K562 (cell line): Measurements from ENCODE around the gene NOCT. TPM values are rescaled to one million over a fixed set of nuclear protein-coding genes. Genes with fewer than 3 reads are reported as not detected.
A peak's percentile ranks its signal among the peaks of the same experiment; 100 is the strongest.

ENCODE experiments used
- AFF1 ChIP-seq, 2 experiments: fragments of 450-650 bp; IDR thresholded peaks; 2 replicates each; pipeline ENCODE4 v1.6.1; 2018; ENCODE audit warnings: mild to moderate bottlenecking in 2 of 2, low read depth in 1 of 2; ENCODE audit not compliant: partially characterized antibody in 2 of 2
- CCNT2 ChIP-seq: IDR thresholded peaks from 2 replicates; pipeline ENCODE4 v1.6.1; 2011; ENCODE audit warnings: borderline replicate concordance, low read depth, mild to moderate bottlenecking, moderate library complexity, mixed read lengths, low read length; ENCODE audit not compliant: insufficient read length; ENCODE audit errors: extremely low read depth
- E2F3 ChIP-seq: fragments of 250-450 bp; sonication (Bioruptor Pico); IDR thresholded peaks from 2 replicates; pipeline ENCODE4 v1.4.0; 2020; ENCODE audit warnings: mild to moderate bottlenecking
- GTF3C2 ChIP-seq: IDR thresholded peaks from 3 replicates; pipeline ENCODE4 v1.6.1; 2011; ENCODE audit warnings: borderline replicate concordance, mild to moderate bottlenecking, moderate library complexity; ENCODE audit not compliant: insufficient read length; ENCODE audit errors: extremely low read depth
- HEY1 ChIP-seq: fragments of 250-450 bp; sonication (Bioruptor Pico); IDR thresholded peaks from 2 replicates; pipeline ENCODE4 v1.5.0; 2020; ENCODE audit warnings: mild to moderate bottlenecking, moderate library complexity, borderline replicate concordance
- KAT2B ChIP-seq: IDR thresholded peaks from one replicate; pipeline ENCODE4 v1.6.1; 2012; ENCODE audit warnings: low read depth, mild to moderate bottlenecking, control low read depth, inconsistent platforms, low read length, moderate library complexity
- NRF1 ChIP-seq, 2 experiments: fragments of 450-650 bp; IDR thresholded peaks in 1 of 2; conservative IDR thresholded peaks in 1 of 2; 2 replicates each; pipeline ENCODE4 v1.6.1; 2014; ENCODE audit warnings: mild to moderate bottlenecking in 2 of 2
- PCBP1 ChIP-seq: fragments of 200-400 bp; formaldehyde crosslinking; IDR thresholded peaks from 2 replicates; pipeline ENCODE4 v1.6.1; 2018; ENCODE audit warnings: mild to moderate bottlenecking, low read depth, low read length; ENCODE audit not compliant: poor library complexity, severe bottlenecking
- SRF ChIP-seq, 2 experiments: fragments of 250-450, 450-650 bp in 1 of 2; sonication (Bioruptor Pico) in 1 of 2; sonication (generic) in 1 of 2; formaldehyde crosslinking; IDR thresholded peaks; 2 replicates each; pipeline versions ENCODE4 v1.5.0 to v1.5.1; 2020 to 2022; ENCODE audit warnings: mild to moderate bottlenecking in 1 of 2, missing genetic modification reagents in 1 of 2
- TFE3 ChIP-seq: fragments of 450-650 bp; formaldehyde crosslinking; IDR thresholded peaks from 2 replicates; pipeline ENCODE4 v1.4.0; 2020; ENCODE audit warnings: mild to moderate bottlenecking, mixed read lengths
- THRAP3 ChIP-seq: fragments of 450-650 bp; IDR thresholded peaks from 2 replicates; pipeline ENCODE4 v1.6.1; 2016; ENCODE audit warnings: mild to moderate bottlenecking, inconsistent platforms, borderline replicate concordance
- ZC3H4 ChIP-seq: sonication (generic); formaldehyde crosslinking; IDR thresholded peaks from 2 replicates; pipeline ENCODE4 v1.9.0; 2021; ENCODE audit warnings: missing genetic modification reagents, borderline replicate concordance
- ZKSCAN3 ChIP-seq: fragments of 250-450 bp; sonication (Bioruptor Pico); IDR thresholded peaks from 2 replicates; pipeline ENCODE4 v1.4.0; 2020
- polyA plus RNA-seq, 8 experiments: library from polyadenylated mRNA; depleted of rRNA in 4 of 8; stranded (reverse) in 5 of 8; unstranded in 3 of 8; fragments of >200 nt; fragmentation: Nextera tagmentation in 2 of 8; fragmentation: Illumina TruSeq in 1 of 8; extraction: Ambion mirVana in 2 of 8; extraction: Trizol in 1 of 8; gene quantifications; 2 replicates each; pipeline versions ENCODE4 v1.2.1 to v1.2.3, GENCODE V29; 2011 to 2014; ENCODE audit warnings: inconsistent platforms in 1 of 8, missing spikeins in 1 of 8
- total RNA-seq, 7 experiments: library from RNA; depleted of rRNA in 6 of 7; stranded (reverse); fragments of >200 nt in 6 of 7; fragmentation: Illumina TruSeq in 2 of 7; extraction: Trizol in 2 of 7; gene quantifications; 2 replicates each; pipeline versions ENCODE4 v1.2.1 to v1.2.3, GENCODE V29; 2011 to 2021; ENCODE audit warnings: low replicate concordance in 1 of 7

NOCT gene
- total and polyA plus RNA-seq, 9 of the 15 experiments (the other 6 are each of a cell fraction or from before 2014, with no cell fraction given), result 1.3 to 20.2 (median 11.1) TPM

GRCh38 chr4:139083956-139084803 is 68.6 kb downstream of the NOCT start (continued):
- TF ChIP-seq NRF1 (conservative IDR thresholded peaks at IDR 0.05 in 1 of 2, IDR thresholded peaks at IDR 0.05 in 1 of 2) (peak; percentile 57 to 60; a peak in 3 of 4 replicates), AFF1 (IDR thresholded peaks at IDR 0.05; ENCODE audit: low read depth in 1 of 2, partially characterized antibody in 2 of 2) (peak in 1 of 2 experiments; percentile 78), HEY1 (CRISPR knock-in tag) (no peak), GTF3C2 (no peak), THRAP3 (no peak), E2F3 (CRISPR knock-in tag) (no peak), TFE3 (CRISPR knock-in tag) (no peak), KAT2B (no peak), PCBP1 (no peak), ZKSCAN3 (CRISPR knock-in tag) (no peak), ZC3H4 (peak; percentile 62), CCNT2 (peak; percentile 70), SRF (CRISPR knock-in tag; IDR thresholded peaks at IDR 0.05) (0 out of 4 replicates have a peak, but pooled peaks of 1 of the 2 experiments have one; percentile 15)
